C4-2B (cell line): ENCODE measurements around the gene TRRAP.

Experiments used
- CTCF ChIP-seq: fragments of 450-650 bp; conservative IDR thresholded peaks from 2 replicates; pipeline ENCODE4 v1.5.1; 2017; ENCODE audit warnings: mild to moderate bottlenecking
- ZFX ChIP-seq: fragments of 450-650 bp; IDR thresholded peaks from 2 replicates; pipeline ENCODE4 v1.6.1; 2017

GRCh38 chr7:99038086-99038855 is 159.9 kb downstream of the TRRAP start:
- TF ChIP-seq CTCF (no peak), ZFX (no peak)
